Heart left ventricle (tissue), 16 donors: ENCODE results near the gene BLM. TPM values are rescaled to one million over a fixed set of nuclear protein-coding genes. Genes with fewer than 3 reads are reported as not detected.

Experiments
- ATAC-seq, 4 donors: fragments of 200-7000 bp; cut with Tn5 transposase; one replicate each; pipeline ENCODE4 v1.9.1; 2020 to 2022; ENCODE audit warnings: moderate library complexity in 4 of 4, mild to moderate bottlenecking in 3 of 4, moderate number of reproducible peaks in 1 of 4
- DNase-seq, 5 donors: peaks; one replicate each; pipeline ENCODE4 v3.0.0-alpha.2; 2020
- H3K27ac ChIP-seq, 12 donors: fragments of 200-600 bp; sonication (generic) in 4 of 12; one replicate each; pipeline versions ENCODE4 v1.5.0 to v1.8.0; 2016 to 2022; ENCODE audit warnings: mild to moderate bottlenecking in 2 of 12
- H3K27me3 ChIP-seq, 9 donors: fragments of 200-600 bp; sonication (generic) in 2 of 9; one replicate each; pipeline versions ENCODE4 v1.5.1 to v1.8.0; 2016 to 2022; ENCODE audit warnings: mild to moderate bottlenecking in 3 of 9
- H3K36me3 ChIP-seq, 9 donors: fragments of 200-600 bp; sonication (generic) in 2 of 9; one replicate each; pipeline versions ENCODE4 v1.5.0 to v1.8.0; 2018 to 2022; ENCODE audit warnings: mild to moderate bottlenecking in 2 of 9
- H3K4me1 ChIP-seq, 12 donors: fragments of 200-600 bp; sonication (generic) in 4 of 12; one replicate each; pipeline versions ENCODE4 v1.5.0 to v1.8.0; 2016 to 2022; ENCODE audit warnings: mild to moderate bottlenecking in 3 of 12
- H3K4me3 ChIP-seq, 12 donors: fragments of 200-600 bp; sonication (generic) in 4 of 12; one replicate each; pipeline versions ENCODE4 v1.5.0 to v1.8.0; 2017 to 2022; ENCODE audit warnings: mild to moderate bottlenecking in 9 of 12, moderate library complexity in 4 of 12
- H3K9me3 ChIP-seq, 12 donors: fragments of 200-600 bp; sonication (generic) in 4 of 12; one replicate each; pipeline versions ENCODE4 v1.5.0 to v1.8.0; 2016 to 2022; ENCODE audit warnings: mild to moderate bottlenecking in 1 of 12
- CTCF ChIP-seq, 12 donors: fragments of 200-600 bp; sonication (generic) in 4 of 12; IDR thresholded peaks; one replicate each; pipeline versions ENCODE4 v1.5.0 to v1.8.0; 2018 to 2022; ENCODE audit warnings: antibody characterized with exemption in 12 of 12, mild to moderate bottlenecking in 5 of 12
- POLR2A ChIP-seq, 2 donors: fragments of 450-650 bp; IDR thresholded peaks; one replicate each; pipeline ENCODE4 v1.6.1; 2017; ENCODE audit warnings: antibody characterized with exemption in 2 of 2, mild to moderate bottlenecking in 2 of 2, moderate library complexity in 2 of 2
- WGBS, 4 donors: extraction: QIAGEN DNeasy Blood & Tissue Kit in 2 of 4; methylation state at CpG; one replicate each; pipeline versions ENCODE4 v1.1.5 to v1.1.7; 2013 to 2018; 5-methylcytosine and 5-hydroxymethylcytosine counted together
- intact Hi-C, 10 donors: fragments of 100-400 bp; cut with DNase I; formaldehyde crosslinking; loops; one replicate each; pipeline versions ENCODE4 v1.11.1 to v1.14.2; 2022
- polyA plus RNA-seq, 2 donors: library from polyadenylated mRNA; stranded (reverse); fragments of 200-250 nt; gene quantifications; one replicate each; pipeline ENCODE4 v1.2.3, GENCODE V29; 2013
- total RNA-seq, 9 donors: library from RNA; depleted of rRNA in 2 of 9; stranded (reverse); fragments of >200 nt in 2 of 9; fragmentation: NEBNext Ultra II Directional in 3 of 9; extraction: Animal tissue kit (Norgen Biotek cat#: 25700) in 3 of 9; gene quantifications; one replicate each; pipeline versions ENCODE4 v1.1.0 to v1.2.4, GENCODE V29; 2016 to 2023
- donor health status: ischemic (EF 13 %, LVEDD 7.1; RV severe dilation, severe dysfunction).
- donor health status: healthy with polysubstance abuse.
- donor health status: DM: no; HTN: yes; CAD: no.
- donor health status: DM: no; HTN: no; CAD: no.
- donor health status: ischemic (EF 25% LVEDD 6.9; RV normal size, moderate dysfunction).
- donor health status: ischemic (EF 25% LVEDD 5.7; RV mildly dilated, moderate dysfunction).
- donor health status: healthy.
- donor health status: DM: yes; HTN: yes; CAD: no.
- donor health status: ischemic (EF 35%, LVEDD 5.7; RV mildly dilated, moderate dysfunction).
- donor health status: nonischemic (EF 11% LVEDD 7.7; RV severe dilation, severe dysfunction).
- donor health status: DM: yes; HTN: yes; CAD: no.
- donor health status: PGD.
- donor health status: ischemic (EF 29% LVEDD 5.4; RV normal size, mild dysfunction).
- donor health status: nonischemic (EF 23%, LVEDD 6.1; RV moderate dilation, normal function).

Gene BLM
- total and polyA plus RNA-seq, 11 donors = 4.3 to 39.6 (median 12.2) TPM

GRCh38 chr15:90711842-90712241, 5.3 kb upstream of the BLM start:
- no peaks in the 10 kb centered on the region for H3K36me3 ChIP-seq
- H3K27me3 ChIP-seq = no peaks in the 10 kb centered on the region
- peaks cover 0 to 20% (median 5%) of the 10 kb centered on the region in 12 donors for H3K4me1 ChIP-seq
- TF ChIP-seq POLR2A (IDR thresholded peaks at IDR 0.05) = no peak
- no peak for TF ChIP-seq CTCF (IDR thresholded peaks at IDR 0.05)
- H3K9me3 ChIP-seq = no peaks in the 10 kb centered on the region
- intact Hi-C loops = loop anchor here in 1 of 10 donors (10.0 kb wide), 1 partner anchor 173 kb away; the partner anchor contains the start of gene FES
- no peak overlapping the region for H3K4me3 ChIP-seq
- WGBS, 4 donors = 87 to 95% (median 90%) methylated on average over 2 of the region's 2 CpGs
- DNase-seq (no peak), ATAC-seq (no peak)
- H3K27ac ChIP-seq = peak overlapping the region in 1 of 12 donors; percentile 4

GRCh38 chr15:90713081-90713480, 4.1 kb upstream of the BLM start:
- H3K27ac ChIP-seq = no peak overlapping the region
- intact Hi-C loops = loop anchor here in 1 of 10 donors (10.0 kb wide), 1 partner anchor 172 kb away; the partner anchor contains the start of gene FES
- H3K36me3 ChIP-seq = no peaks in the 10 kb centered on the region
- WGBS, 4 donors = 93 to 100% (median 97%) methylated on average over 1 of the region's 1 CpG
- H3K9me3 ChIP-seq = no peaks in the 10 kb centered on the region
- DNase-seq = no peak
- H3K4me3 ChIP-seq = no peak overlapping the region
- H3K4me1 ChIP-seq = peaks cover 0 to 27% (median 10%) of the 10 kb centered on the region in 12 donors
- no peaks in the 10 kb centered on the region for H3K27me3 ChIP-seq
- ATAC-seq = no peak
- TF ChIP-seq POLR2A (IDR thresholded peaks at IDR 0.05) = no peak
- TF ChIP-seq CTCF (IDR thresholded peaks at IDR 0.05) = no peak

- Histone ChIP-seq H3K4me3 (peak overlapping the region; percentile 9 to 83 (median 66)), H3K27me3 (no peaks in the 10 kb centered on the region), H3K27ac (peak overlapping the region; percentile 68 to 97 (median 88)), H3K4me1 (peaks cover 0 to 32% (median 10%) of the 10 kb centered on the region in 12 donors), H3K9me3 (no peaks in the 10 kb centered on the region), H3K36me3 (no peaks in the 10 kb centered on the region)
- DNase-seq (peak in 1 of 5 donors; percentile 20), ATAC-seq (peak in 1 of 4 donors; percentile 19)
- intact Hi-C loops = loop anchor here in 9 of 10 donors (2.0 to 10.0 kb wide), 6 partner anchors 46 to 171 kb away; partner anchors contain the start of gene FES (in 5 of the 9)
- WGBS, 4 donors = 6 to 11% (median 9%) methylated on average over 14 of the region's 14 CpGs
- TF ChIP-seq POLR2A (IDR thresholded peaks at IDR 0.05) (no peak), CTCF (IDR thresholded peaks at IDR 0.05) (no peak)
These were observed 700 bp upstream of the BLM start for GRCh38 chr15:90716317-90716975.

GRCh38 chr15:90718232-90718631, 1.1 kb downstream of the BLM start:
- TF ChIP-seq CTCF (IDR thresholded peaks at IDR 0.05) (no peak), POLR2A (IDR thresholded peaks at IDR 0.05) (no peak)
- intact Hi-C loops = loop anchor here in 8 of 10 donors (5.0 to 10.0 kb wide), 5 partner anchors 44 to 169 kb away; partner anchors contain the start of gene FES (in 3 of the 8)
- Histone ChIP-seq H3K4me3 (peak overlapping the region in 1 of 12 donors; percentile 83), H3K4me1 (peaks cover 0 to 23% (median 10%) of the 10 kb centered on the region in 12 donors), H3K27me3 (no peaks in the 10 kb centered on the region), H3K36me3 (no peaks in the 10 kb centered on the region), H3K27ac (no peak overlapping the region), H3K9me3 (no peaks in the 10 kb centered on the region)
- DNase-seq = no peak
- WGBS, 4 donors = 45 to 64% (median 59%) methylated on average over 5 of the region's 5 CpGs
- no peak for ATAC-seq
